Amniotic stem cell (primary cell): ENCODE data around the gene SMIM38.
"Not testable (repeated sequence)": the region's sequence is repeated elsewhere in the genome, so short reads cannot be mapped to it uniquely, and the experiment has no call there.

Source experiments
- DNase-seq: peaks from one replicate; lab custom pipeline; 2025; lab: John Stamatoyannopoulos, UW

The SMIM38 gene

GRCh38 chr11:69122326-69122629 lies 33.5 kb upstream of the SMIM38 start:
- no peak for DNase-seq

GRCh38 chr11:69122630-69123431 lies 32.9 kb upstream of the SMIM38 start:
- DNase-seq, result peak; percentile 36

DNA sequence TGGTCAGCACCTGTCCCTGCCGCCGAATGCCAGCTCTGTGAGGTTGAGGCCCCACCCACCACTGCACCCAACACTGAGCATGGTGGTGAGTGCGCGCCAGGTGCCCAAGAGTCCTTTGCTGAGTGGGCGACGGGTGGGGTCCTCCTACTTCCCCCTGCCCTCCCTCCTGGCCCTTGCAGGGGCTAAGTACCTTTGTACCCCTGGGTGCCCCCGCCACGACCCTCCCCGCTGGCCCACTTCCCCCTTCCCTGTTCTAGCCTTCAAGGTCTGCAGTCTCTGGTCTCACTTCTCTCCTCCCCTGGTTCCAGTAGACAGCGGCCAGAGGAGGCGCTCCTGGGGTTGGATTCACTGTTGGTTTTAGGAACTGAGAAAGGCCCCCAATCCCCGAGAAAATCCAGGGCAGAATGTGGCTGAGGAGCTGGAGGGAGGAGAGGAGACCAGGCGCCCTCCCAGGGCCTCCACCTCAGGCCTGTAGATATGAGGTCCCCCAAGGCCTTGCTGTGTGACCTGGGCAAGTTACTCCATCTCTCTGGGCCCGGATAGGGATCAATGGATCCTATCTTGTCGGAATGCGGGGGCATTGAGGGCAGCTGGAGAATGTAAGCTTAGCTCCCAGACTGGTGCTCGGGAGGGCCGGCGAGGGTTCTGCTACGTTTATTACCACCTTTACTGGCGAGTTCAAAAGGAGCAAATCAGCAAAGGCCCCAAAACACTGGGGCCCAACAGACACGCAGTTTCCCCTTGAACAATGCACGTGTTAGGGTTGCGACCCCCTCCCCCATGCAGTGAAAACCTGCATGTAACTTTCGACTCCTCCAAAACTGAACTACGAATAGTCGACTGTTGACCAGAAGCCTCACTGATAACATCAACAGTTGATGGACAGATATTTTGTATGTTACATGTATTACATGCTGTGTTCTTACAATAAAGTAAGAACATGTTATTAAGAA lies 31.9 kb upstream of the SMIM38 start:
- no peak for DNase-seq

DNA sequence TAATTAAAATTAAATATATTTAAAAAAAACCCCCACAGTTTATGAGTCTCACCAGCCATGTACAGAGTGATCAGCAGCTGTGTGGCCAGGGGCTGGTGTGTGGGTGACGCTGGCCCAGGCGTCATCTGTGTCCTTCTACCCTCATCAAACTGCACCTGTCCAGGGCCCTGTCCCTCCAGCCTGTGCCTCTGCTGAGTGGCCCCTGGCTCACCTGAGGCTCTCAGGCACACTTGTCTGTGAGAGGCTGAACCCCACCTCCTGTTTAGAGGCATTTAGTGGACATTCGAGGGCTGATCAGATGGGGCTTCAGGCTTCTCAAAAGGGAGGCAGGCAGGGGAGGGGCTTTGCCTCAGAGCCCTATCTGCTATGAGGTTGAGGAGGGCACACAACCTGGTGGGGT lies 29.9 kb upstream of the SMIM38 start:
- no peak for DNase-seq

GRCh38 chr11:69126286-69126685 lies 29.4 kb upstream of the SMIM38 start:
- DNase-seq, result no peak

DNA sequence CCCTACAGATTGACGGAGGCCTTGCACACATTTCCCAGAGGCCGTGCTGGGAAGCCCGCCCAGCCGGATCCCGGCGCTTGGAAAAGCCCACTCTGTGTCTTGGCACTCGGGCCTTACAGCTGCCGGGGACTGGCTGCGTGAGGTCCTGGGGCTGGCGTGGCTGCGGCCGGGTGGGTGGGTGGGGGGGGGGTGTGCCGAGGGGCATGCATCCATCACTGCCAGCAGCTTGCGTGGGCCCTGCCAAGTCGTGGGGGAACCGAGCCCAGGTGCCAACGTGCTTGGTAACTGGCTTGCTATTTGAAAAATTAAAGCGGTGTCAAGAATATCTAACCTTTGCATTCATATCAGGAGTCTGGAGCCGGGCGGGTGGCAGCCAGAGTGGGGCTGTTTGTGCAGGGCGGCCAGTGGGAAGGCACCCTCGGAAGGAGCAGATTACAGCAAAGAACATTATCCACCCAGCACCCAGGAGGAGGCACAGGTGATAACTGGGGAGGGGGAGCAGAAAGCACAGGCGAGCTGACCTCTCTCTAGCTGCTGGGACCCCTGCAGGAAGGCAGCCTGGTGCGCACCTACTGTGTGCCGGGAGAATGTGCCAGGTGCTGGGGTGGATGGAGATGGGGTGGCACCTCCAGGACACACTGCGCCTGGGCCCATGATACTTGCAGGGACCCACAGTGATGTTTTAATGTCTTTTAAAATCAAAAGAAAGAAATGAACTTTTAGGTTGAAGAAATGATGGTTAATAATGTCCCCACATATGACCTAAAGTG lies 28.5 kb upstream of the SMIM38 start:
- no peak for DNase-seq

GRCh38 chr11:69127884-69128283 lies 27.9 kb upstream of the SMIM38 start:
- DNase-seq, result no peak

DNA sequence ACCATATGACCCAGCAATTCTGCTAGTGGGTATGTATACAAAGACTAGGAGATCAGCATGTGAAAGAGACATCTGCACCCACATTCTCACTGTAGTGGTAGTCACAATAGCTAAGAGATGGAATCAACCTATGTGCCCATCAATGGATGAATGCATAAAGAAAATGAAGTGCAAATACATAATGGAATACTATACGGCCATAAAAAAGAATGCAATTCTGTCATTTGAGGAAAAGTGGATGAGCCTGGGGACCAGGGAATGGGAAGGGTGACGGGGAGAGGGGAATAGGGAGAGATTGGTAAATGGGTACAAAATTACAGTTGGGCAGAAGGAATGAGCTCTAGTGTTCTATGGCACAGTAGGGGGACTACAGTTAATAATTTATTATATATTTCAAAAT lies 26.7 kb upstream of the SMIM38 start:
- no peak for DNase-seq

DNA sequence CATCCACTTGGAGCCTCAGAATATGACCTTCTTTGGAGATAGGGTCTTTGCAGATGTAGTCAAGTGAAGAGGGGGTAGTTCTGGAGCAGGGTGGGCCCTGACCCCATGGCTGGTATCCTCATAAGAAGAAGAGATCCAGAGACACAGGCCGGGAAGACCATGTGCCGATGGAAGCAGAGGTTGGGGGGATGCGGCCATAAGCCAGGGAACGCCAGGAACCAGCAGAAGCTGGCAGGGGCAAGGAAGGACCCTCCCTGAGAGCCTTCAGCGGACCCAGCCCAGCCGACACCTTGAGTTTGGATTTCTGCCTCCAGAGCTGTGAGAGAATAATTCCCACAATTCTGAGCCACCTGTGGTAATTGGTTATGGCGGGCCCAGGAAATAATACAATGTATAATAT lies 26.1 kb upstream of the SMIM38 start:
- DNase-seq, result no peak

DNA sequence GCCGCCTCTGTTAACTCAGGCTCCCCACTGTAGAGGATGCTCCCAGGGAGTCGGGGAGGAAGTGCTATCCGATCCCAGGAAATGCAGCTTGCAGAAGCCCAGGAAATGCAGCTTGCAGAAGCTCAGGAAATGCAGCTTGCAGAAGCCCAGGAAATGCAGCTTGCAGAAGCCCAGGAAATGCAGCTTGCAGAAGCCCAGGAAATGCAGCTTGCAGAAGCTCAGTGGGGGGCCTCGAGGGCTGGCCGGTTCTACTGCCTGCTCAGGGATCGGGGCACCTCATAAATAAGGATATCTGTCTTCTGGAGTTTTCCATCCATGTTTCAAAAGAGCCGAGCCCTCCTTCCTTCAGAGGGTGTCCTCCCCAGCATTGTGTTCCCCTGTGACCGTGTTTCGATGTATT lies 25.1 kb upstream of the SMIM38 start:
- no peak for DNase-seq

GRCh38 chr11:69131121-69131566 lies 24.6 kb upstream of the SMIM38 start:
- DNase-seq, result no peak

GRCh38 chr11:69131644-69132300 lies 24.0 kb upstream of the SMIM38 start:
- peak; percentile 41 for DNase-seq

GRCh38 chr11:69132301-69132670 lies 23.4 kb upstream of the SMIM38 start:
- DNase-seq, result no peak

- no peak for DNase-seq
Measured at GRCh38 chr11:69133251-69133650, 22.5 kb upstream of the SMIM38 start.

DNA sequence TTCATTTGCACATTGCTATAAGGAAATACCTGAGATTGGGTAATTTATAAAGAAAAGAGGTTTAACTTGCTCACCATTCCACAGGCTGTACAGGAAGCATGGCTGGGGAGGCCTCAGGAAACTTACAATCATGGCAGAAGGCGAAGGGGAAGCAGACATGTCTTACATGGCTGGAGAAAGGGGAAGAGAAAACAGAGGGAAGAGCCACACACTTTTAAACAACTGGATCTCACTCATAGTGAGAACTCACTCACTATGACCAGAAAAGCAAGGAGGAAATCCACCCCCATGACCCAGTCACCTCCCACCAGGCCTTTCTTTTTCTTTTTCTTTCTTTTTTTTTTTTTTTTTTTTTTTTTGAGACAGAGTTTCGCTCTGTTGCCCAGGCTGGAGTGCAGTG lies 21.6 kb upstream of the SMIM38 start:
- not testable (repeated sequence) for DNase-seq

- no peak for DNase-seq
Measured at GRCh38 chr11:69134957-69135356, 20.8 kb upstream of the SMIM38 start.

DNA sequence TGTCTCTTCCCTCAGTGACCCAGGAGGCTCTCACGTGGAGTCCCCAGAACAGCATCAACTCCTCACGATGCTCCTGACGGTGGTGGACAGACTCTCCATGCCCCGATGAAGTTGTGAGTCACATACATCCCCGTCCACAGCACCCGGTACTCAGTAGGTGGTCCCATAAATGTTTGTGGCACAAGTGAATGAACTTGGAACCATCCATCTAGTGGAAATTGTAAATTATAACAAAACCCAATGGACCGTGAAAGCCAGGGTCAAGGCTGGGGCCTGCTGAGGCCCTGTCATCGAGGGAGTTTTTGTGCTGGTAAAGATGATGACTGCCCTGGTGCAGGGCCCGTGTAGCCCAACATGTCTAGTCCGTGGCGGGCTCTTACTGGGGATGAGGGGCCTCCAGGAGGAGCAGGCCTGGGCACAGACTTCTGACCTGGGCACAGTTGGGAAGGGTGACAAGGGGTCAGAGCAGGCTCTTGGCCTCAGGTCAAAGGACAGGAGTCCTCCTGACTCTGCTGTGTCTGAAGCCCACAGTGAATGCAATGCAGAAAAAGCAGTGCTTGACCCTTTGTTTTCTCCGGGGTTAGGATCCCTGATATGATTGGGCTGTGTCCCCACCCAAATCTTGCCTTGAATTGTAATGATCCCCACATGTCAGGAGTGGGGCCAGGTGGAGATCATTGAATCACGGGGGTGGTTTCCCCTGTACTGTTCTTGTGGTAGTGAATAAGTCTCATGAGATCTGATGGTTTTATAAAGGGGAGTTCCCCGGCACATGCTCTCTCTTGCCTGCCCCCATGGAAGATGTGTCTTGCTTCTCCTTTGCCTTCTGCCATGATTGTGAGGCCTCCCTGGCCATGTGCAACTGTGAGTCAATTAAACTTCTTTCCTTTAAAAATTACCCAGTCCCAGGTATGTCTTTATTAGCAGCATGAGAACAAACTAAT lies 20.0 kb upstream of the SMIM38 start:
- DNase-seq, result no peak

DNA sequence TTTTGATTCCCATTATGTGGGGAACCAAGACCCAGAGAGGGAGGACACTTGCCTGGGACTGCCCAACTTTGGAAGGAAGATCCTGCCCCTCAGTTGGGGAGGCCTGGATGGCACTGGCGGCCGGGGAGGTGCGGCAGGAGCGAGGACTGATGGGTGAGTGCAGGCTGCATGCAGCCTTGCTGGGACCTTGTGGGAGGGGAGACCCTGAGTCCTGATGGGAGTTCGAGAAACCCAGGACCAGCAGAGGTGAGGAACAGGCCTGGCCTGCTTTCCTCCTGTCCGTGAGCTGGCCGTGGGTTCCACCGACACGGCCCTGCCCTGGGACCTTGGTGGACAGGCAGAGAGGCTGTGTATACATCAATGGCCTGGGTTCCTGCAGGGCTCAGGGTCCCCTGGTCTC lies 19.3 kb upstream of the SMIM38 start:
- DNase-seq, result no peak

DNA sequence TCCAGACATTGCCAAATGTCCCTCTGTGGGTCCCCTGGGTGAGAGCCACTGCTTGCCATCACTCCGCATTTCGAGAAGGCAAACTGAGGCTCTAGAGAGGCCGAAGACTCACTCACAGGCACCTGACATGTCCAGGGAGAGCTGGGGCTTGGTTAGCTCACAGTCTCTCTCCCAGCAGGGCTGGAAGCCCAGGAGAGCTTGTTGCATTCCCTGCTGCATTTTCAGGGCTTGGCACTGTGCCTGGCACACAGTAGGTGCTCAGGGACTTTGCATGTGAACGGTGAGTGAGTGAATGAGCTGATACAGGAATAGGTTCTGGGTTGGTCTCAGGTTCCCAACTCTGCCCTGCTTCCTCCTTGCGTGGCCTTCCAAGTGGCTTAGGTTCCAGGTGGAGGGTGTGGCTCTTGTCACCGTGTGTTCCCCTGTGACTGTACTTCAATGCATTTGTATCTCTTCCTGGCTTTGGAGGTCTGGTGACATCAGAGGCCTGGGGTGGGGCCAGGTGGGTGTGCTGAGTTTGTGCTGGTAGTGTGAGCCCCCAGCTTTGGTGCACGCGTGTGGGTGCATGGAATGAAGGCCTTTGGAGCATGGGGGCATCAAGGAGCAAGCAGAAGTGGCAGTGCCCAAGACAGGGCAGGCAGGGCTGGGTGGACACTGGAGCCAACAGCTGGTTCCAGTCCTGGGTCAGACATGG lies 18.4 kb upstream of the SMIM38 start:
- no peak for DNase-seq

DNA sequence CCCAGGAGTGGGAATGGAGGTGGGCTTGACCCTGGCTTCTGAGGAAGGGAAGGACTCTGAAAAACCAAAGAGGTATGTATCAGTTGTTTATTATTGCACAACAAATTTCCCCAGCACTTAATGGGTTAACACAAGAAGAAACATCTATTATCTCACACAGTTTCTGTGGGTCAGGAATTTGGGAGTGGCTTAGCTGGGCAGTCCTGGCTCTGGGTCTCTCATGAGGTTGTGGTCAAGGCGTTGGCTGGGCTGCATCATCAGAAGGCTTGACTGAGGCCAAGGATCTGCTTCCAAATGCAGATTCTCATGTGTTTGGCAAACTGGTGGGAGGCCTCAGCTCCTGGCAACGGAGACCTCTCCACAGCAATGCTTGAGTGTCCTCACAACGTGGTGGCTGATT lies 17.5 kb upstream of the SMIM38 start:
- no peak for DNase-seq
